ENCODE data around the gene ZHX3. TPM values are rescaled to one million over a fixed set of nuclear protein-coding genes. Genes with fewer than 3 reads are reported as not detected.

Gene ZHX3
- total RNA-seq, 2 experiments from 2014 or later, result 12.8 to 15.4 TPM

- H3K4me3 Mint-ChIP-seq, result no peak overlapping the region
- H3K36me3 Mint-ChIP-seq (ENCODE audit: low read depth), result peaks cover 19% of the 10 kb centered on the region
- DNase-seq (no peak), ATAC-seq (peak; percentile 44)
- ChIA-PET CTCF (interaction anchor here (1.1 to 1.2 kb wide), 2 partner anchors 62 to 229 kb away, joined by 3 read pairs; no protein-coding TSS in a partner anchor), POLR2A (no interaction called here)
- no peak overlapping the region for H3K27ac Mint-ChIP-seq
- peaks cover 16% of the 10 kb centered on the region for H3K4me1 Mint-ChIP-seq
- peaks cover 12% of the 10 kb centered on the region for H3K9me3 Mint-ChIP-seq (ENCODE audit: low read depth)
- no peaks in the 10 kb centered on the region for H3K27me3 Mint-ChIP-seq
- intact Hi-C loops (cut with DNase I, micrococcal nuclease), result no loop called here
These were observed 120.8 kb downstream of the ZHX3 start for GRCh38 chr20:41196653-41197225.

- CTCF ChIA-PET, result no interaction called here
- intact Hi-C loops (cut with DNase I, micrococcal nuclease), result no loop called here
- Mint-ChIP-seq H3K4me3 (no peak overlapping the region), H3K9me3 (ENCODE audit: low read depth) (peaks cover 11% of the 10 kb centered on the region), H3K27ac (no peak overlapping the region), H3K36me3 (ENCODE audit: low read depth) (peaks cover 9% of the 10 kb centered on the region), H3K4me1 (peaks cover 16% of the 10 kb centered on the region), H3K27me3 (no peaks in the 10 kb centered on the region)
- POLR2A ChIA-PET, result no interaction called here
- ATAC-seq (no peak), DNase-seq (no peak)
These were observed 125.0 kb downstream of the ZHX3 start for GRCh38 chr20:41192575-41192974.

GRCh38 chr20:41191562-41192500 is 125.7 kb downstream of the ZHX3 start:
- intact Hi-C loops (cut with DNase I, micrococcal nuclease), result no loop called here
- DNase-seq, result no peak
- POLR2A ChIA-PET, result no interaction called here
- Mint-ChIP-seq H3K9me3 (ENCODE audit: low read depth) (peaks cover 11% of the 10 kb centered on the region), H3K36me3 (ENCODE audit: low read depth) (peaks cover 9% of the 10 kb centered on the region), H3K27ac (no peak overlapping the region), H3K4me3 (no peak overlapping the region), H3K27me3 (no peaks in the 10 kb centered on the region), H3K4me1 (peaks cover 16% of the 10 kb centered on the region)
- CTCF ChIA-PET, result interaction anchor here (0.6 to 1.0 kb wide), 3 partner anchors 39 to 43 kb away, joined by 3 read pairs; no protein-coding TSS in a partner anchor
- no peak for ATAC-seq

GRCh38 chr20:41187668-41188067 is 129.9 kb downstream of the ZHX3 start:
- Mint-ChIP-seq H3K4me3 (no peak overlapping the region), H3K4me1 (no peaks in the 10 kb centered on the region), H3K27ac (no peak overlapping the region), H3K9me3 (ENCODE audit: low read depth) (peaks cover 8% of the 10 kb centered on the region), H3K27me3 (no peaks in the 10 kb centered on the region), H3K36me3 (ENCODE audit: low read depth) (peaks cover 6% of the 10 kb centered on the region)
- DNase-seq, result no peak
- no peak for ATAC-seq
- CTCF ChIA-PET, result interaction anchor here (0.7 kb wide), 1 partner anchor 7 kb away, joined by 3 read pairs; no protein-coding TSS in a partner anchor
- intact Hi-C loops (cut with DNase I, micrococcal nuclease), result no loop called here
- POLR2A ChIA-PET, result interaction anchor here (0.7 kb wide), 1 partner anchor 83 kb away, joined by 4 read pairs; no protein-coding TSS in a partner anchor

- intact Hi-C loops (cut with DNase I, micrococcal nuclease), result no loop called here
- ChIA-PET CTCF (interaction anchor here (0.6 to 1.4 kb wide), 2 partner anchors 154 to 194 kb away, joined by 4 read pairs; no protein-coding TSS in a partner anchor), POLR2A (no interaction called here)
- Mint-ChIP-seq H3K4me3 (no peak overlapping the region), H3K4me1 (peaks cover 5% of the 10 kb centered on the region), H3K27me3 (no peaks in the 10 kb centered on the region), H3K27ac (no peak overlapping the region), H3K36me3 (ENCODE audit: low read depth) (no peaks in the 10 kb centered on the region), H3K9me3 (ENCODE audit: low read depth) (no peaks in the 10 kb centered on the region)
- ATAC-seq (no peak), DNase-seq (no peak)
These were observed 132.3 kb downstream of the ZHX3 start for GRCh38 chr20:41185013-41185757.

GRCh38 chr20:41183831-41184230 is 133.7 kb downstream of the ZHX3 start:
- Mint-ChIP-seq H3K4me1 (peaks cover 7% of the 10 kb centered on the region), H3K9me3 (ENCODE audit: low read depth) (no peaks in the 10 kb centered on the region), H3K4me3 (no peak overlapping the region), H3K27me3 (no peaks in the 10 kb centered on the region), H3K36me3 (ENCODE audit: low read depth) (no peaks in the 10 kb centered on the region), H3K27ac (no peak overlapping the region)
- DNase-seq, result no peak
- ATAC-seq, result no peak
- ChIA-PET CTCF (interaction anchor here (0.7 kb wide), 1 partner anchor 157 kb away, joined by 3 read pairs; the partner anchor contains the start of gene LPIN3), POLR2A (no interaction called here)
- intact Hi-C loops (cut with DNase I, micrococcal nuclease), result no loop called here

- DNase-seq (no peak), ATAC-seq (no peak)
- Mint-ChIP-seq H3K4me3 (no peak overlapping the region), H3K4me1 (peaks cover 7% of the 10 kb centered on the region), H3K9me3 (ENCODE audit: low read depth) (no peaks in the 10 kb centered on the region), H3K27ac (no peak overlapping the region), H3K27me3 (no peaks in the 10 kb centered on the region), H3K36me3 (ENCODE audit: low read depth) (no peaks in the 10 kb centered on the region)
- POLR2A ChIA-PET, result no interaction called here
- intact Hi-C loops (cut with DNase I, micrococcal nuclease), result no loop called here
- CTCF ChIA-PET, result no interaction called here
These were observed 134.1 kb downstream of the ZHX3 start for GRCh38 chr20:41183391-41183790.

DNA sequence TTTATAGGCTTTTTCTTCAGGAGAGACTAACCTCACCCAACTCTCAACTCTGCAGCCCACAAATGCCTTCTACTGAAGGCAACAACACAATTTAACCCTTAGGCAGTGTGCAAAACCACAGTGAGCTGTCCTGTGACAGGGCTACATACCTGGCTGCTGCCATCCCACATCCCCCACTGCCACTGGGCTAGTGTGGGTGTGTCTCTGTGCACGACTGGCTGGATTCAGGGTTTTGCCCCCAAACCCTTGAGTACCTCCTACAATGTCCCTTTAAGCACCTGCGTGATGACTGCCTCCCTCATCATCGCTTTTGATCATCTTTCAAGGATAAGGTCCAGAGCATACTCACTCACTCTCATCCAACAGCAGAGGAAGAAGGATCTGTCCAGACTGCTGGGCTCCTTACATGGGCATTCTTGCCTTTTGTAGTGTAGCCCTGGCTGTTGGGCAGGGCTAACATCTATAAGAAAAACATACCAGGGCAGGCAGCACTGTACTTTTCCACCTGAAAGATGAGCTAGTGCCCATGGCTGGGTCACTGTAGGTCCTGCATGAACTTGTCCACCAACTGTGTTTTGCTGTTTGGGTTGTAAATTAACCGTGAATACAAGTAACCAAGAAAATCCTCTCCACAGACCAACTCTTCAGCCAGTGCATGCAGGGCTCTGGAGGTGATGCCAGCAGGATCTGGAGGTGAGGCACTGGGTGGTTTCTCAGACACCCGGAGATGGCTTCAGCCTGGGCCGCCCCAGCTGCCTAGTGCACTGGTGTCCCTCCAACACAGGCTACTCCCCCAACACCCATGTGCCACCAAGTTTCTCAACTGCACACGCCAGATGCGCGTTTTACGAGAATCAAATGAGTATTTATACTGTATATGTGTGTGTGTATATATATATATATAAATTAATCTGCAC is 135.0 kb downstream of the ZHX3 start:
- POLR2A ChIA-PET, result interaction anchor here (0.6 kb wide), 1 partner anchor 50 kb away, joined by 5 read pairs; no protein-coding TSS in a partner anchor
- no peak for ATAC-seq
- Mint-ChIP-seq H3K36me3 (ENCODE audit: low read depth) (no peaks in the 10 kb centered on the region), H3K4me1 (peaks cover 7% of the 10 kb centered on the region), H3K4me3 (no peak overlapping the region), H3K27ac (peak overlapping the region; percentile 20), H3K27me3 (no peaks in the 10 kb centered on the region), H3K9me3 (ENCODE audit: low read depth) (no peaks in the 10 kb centered on the region)
- no peak for DNase-seq
- CTCF ChIA-PET, result no interaction called here
- intact Hi-C loops (cut with DNase I, micrococcal nuclease), result no loop called here

GRCh38 chr20:41181567-41181966 is 136.0 kb downstream of the ZHX3 start:
- Mint-ChIP-seq H3K27me3 (no peaks in the 10 kb centered on the region), H3K9me3 (ENCODE audit: low read depth) (no peaks in the 10 kb centered on the region), H3K4me1 (peaks cover 7% of the 10 kb centered on the region), H3K36me3 (ENCODE audit: low read depth) (peaks cover 2% of the 10 kb centered on the region), H3K27ac (no peak overlapping the region), H3K4me3 (no peak overlapping the region)
- POLR2A ChIA-PET, result no interaction called here
- intact Hi-C loops (cut with DNase I, micrococcal nuclease), result no loop called here
- ATAC-seq, result no peak
- CTCF ChIA-PET, result interaction anchor here (0.8 kb wide), 1 partner anchor 8 kb away, joined by 5 read pairs; no protein-coding TSS in a partner anchor
- DNase-seq, result no peak

GRCh38 chr20:41180599-41181333 is 136.8 kb downstream of the ZHX3 start:
- no peak for DNase-seq
- intact Hi-C loops (cut with DNase I, micrococcal nuclease), result no loop called here
- no peak overlapping the region for H3K4me3 Mint-ChIP-seq

More at GRCh38 chr20:41180599-41181333, 136.8 kb downstream of the ZHX3 start:
- POLR2A ChIA-PET, result no interaction called here
- CTCF ChIA-PET, result interaction anchor here (0.6 to 0.8 kb wide), 2 partner anchors 7 to 107 kb away, joined by 3 read pairs; no protein-coding TSS in a partner anchor
- peaks cover 9% of the 10 kb centered on the region for H3K36me3 Mint-ChIP-seq (ENCODE audit: low read depth)
- no peak for ATAC-seq
- H3K4me1 Mint-ChIP-seq, result peaks cover 7% of the 10 kb centered on the region
- H3K27ac Mint-ChIP-seq, result peak overlapping the region; percentile 20
- H3K9me3 Mint-ChIP-seq (ENCODE audit: low read depth), result no peaks in the 10 kb centered on the region
- H3K27me3 Mint-ChIP-seq, result no peaks in the 10 kb centered on the region
